ENCODE results near the gene OLFML3. TPM values are rescaled to one million over a fixed set of nuclear protein-coding genes. Genes with fewer than 3 reads are reported as not detected.
"Not testable (repeated sequence)": the region's sequence is repeated elsewhere in the genome, so short reads cannot be mapped to it uniquely, and the experiment has no call there.

Gene OLFML3
- total and polyA plus RNA-seq, 2 experiments from 2014 or later, result 9.7 to 16.0 TPM

DNA sequence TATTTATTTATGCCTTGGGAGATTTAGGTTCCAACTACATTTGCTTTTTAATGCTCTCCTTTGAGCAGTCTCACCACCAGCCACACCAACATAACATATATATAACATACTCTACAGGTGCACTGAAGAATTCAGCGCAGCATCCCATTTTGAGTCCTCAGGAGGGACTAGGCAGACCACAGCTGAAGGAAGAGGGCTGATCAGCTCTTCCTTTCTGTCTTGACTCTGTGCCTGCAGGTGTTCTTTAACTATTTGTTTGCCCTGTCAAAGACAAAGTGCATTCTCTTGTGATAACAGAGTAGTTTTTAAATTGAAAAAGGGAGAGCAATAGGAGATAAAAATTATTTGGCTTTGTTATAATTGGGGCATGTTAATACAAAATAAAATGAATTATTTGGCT, 33.2 kb upstream of the OLFML3 start:
- no peak for DNase-seq (ENCODE audit: low read depth in 1 of 2, low spot score in 1 of 2)
- peaks cover 20% of the 10 kb centered on the region for H3K4me1 ChIP-seq (ENCODE audit: low read depth)
- no peak overlapping the region for H3K27ac ChIP-seq
- H3K36me3 ChIP-seq, result peaks cover 4% of the 10 kb centered on the region
- no peaks in the 10 kb centered on the region for H3K9me3 ChIP-seq (ENCODE audit: low read depth)
- no peak overlapping the region for H3K4me3 ChIP-seq
- TF ChIP-seq, protein P1, sequence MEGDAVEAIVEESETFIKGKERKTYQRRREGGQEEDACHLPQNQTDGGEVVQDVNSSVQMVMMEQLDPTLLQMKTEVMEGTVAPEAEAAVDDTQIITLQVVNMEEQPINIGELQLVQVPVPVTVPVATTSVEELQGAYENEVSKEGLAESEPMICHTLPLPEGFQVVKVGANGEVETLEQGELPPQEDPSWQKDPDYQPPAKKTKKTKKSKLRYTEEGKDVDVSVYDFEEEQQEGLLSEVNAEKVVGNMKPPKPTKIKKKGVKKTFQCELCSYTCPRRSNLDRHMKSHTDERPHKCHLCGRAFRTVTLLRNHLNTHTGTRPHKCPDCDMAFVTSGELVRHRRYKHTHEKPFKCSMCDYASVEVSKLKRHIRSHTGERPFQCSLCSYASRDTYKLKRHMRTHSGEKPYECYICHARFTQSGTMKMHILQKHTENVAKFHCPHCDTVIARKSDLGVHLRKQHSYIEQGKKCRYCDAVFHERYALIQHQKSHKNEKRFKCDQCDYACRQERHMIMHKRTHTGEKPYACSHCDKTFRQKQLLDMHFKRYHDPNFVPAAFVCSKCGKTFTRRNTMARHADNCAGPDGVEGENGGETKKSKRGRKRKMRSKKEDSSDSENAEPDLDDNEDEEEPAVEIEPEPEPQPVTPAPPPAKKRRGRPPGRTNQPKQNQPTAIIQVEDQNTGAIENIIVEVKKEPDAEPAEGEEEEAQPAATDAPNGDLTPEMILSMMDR (IDR thresholded peaks at IDR 0.05; ENCODE audit: low read depth, low read length), result no peak
- H3K27me3 ChIP-seq, result no peaks in the 10 kb centered on the region

DNA sequence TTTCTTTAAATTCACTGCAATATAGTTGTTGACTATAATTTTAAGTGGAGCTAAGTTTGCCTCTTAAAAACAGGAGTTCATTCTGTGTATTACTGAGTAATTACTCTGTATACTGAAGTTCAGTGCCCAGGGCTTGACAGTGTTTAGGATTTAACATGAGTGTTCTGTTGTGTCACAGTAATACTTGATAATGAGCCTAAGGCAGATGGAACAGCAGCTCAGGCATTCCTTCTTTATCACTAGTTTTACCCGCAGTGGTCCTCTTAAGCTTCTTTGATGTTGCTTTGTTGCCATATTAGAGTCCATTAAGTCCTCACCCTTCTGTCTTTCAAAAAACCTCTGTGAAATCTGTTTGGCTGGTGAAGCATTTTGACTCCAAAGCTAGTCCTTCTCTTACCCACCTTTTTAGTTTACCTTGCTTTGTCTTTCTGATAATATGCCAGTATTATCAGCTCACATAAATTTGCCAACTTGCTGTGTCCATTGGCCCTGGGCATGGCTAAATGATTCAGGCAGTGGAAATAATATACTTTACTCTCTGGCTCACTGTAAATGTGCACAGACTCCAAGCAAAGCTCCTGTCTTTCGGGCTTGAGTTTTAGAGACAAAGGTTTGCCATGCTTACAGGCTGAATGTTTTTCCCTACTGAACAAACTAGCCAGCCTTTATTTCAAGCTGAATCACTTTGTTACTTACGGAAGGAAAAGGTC, 32.4 kb upstream of the OLFML3 start:
- no peaks in the 10 kb centered on the region for H3K36me3 ChIP-seq
- H3K27me3 ChIP-seq, result no peaks in the 10 kb centered on the region
- TF ChIP-seq, protein P1 (IDR thresholded peaks at IDR 0.05; ENCODE audit: low read depth, low read length), result no peak
- DNase-seq (ENCODE audit: low read depth in 1 of 2, low spot score in 1 of 2), result peak; percentile 27 to 58
- no peak overlapping the region for H3K4me3 ChIP-seq
- H3K27ac ChIP-seq, result peak overlapping the region; percentile 32
- H3K9me3 ChIP-seq (ENCODE audit: low read depth), result no peaks in the 10 kb centered on the region
- H3K4me1 ChIP-seq (ENCODE audit: low read depth), result peaks cover 20% of the 10 kb centered on the region

DNA sequence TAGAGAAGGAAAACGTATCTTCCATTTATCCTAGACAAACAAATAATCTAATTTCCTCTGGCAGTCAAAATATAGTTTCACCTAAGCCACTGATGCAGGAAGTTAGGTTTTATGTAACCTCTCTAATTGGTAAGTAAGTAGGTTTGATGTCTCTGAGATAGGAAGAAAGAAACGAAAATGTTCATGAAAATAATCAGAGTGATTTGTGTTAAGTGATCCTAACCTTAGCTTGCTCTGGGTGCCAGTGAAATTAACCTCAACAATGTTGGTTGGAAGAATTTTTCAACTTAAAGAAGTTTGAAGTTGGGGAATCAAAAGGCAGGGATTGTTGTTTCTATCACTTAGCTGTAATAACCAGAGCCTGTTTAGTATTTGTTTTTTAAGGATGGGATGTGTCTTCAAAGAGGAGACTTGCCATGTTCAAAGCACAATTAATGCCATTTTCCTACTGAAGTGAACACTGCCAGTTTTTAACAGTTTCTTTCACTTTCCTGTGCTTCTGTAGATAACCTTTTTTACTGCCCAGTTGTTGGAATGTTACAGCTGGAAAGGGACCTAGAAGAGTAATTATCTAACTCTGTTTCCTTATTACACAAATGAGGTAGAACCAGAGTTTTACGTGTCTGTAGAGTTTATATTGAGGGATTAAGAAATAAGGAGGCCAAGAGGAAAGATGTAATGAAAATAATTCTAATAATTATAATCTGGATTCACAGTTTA, 31.7 kb upstream of the OLFML3 start:
- H3K4me1 ChIP-seq (ENCODE audit: low read depth), result peaks cover 20% of the 10 kb centered on the region
- H3K27ac ChIP-seq, result peak overlapping the region; percentile 32
- H3K4me3 ChIP-seq, result no peak overlapping the region
- H3K9me3 ChIP-seq (ENCODE audit: low read depth), result no peaks in the 10 kb centered on the region
- TF ChIP-seq, protein P1 (IDR thresholded peaks at IDR 0.05; ENCODE audit: low read depth, low read length), result no peak
- H3K27me3 ChIP-seq, result no peaks in the 10 kb centered on the region
- no peak for DNase-seq (ENCODE audit: low read depth in 1 of 2, low spot score in 1 of 2)
- H3K36me3 ChIP-seq, result no peaks in the 10 kb centered on the region

DNA sequence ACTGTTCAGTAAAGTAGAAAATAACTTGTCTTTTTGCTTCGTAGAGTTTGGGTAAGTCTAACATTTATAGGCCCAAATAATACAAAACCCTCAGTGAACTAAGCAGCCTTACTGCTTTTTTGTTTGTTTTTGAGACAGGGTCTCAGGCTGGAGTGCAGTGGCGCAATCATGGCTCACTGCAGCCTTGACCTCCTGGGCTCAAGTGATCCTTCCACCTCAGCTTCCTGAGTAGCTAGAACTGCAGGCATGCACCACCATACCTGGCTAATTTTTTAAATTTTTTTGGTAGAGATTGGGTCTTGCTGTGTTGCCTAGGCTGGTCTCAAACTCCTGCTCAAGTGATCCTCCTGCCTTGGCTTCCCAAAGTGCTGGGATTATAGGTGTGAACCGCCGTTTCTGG, 31.1 kb upstream of the OLFML3 start:
- not testable (repeated sequence) for H3K4me3 ChIP-seq; H3K36me3 ChIP-seq; H3K27me3 ChIP-seq; H3K9me3 ChIP-seq (ENCODE audit: low read depth); DNase-seq (ENCODE audit: low read depth in 1 of 2, low spot score in 1 of 2); H3K27ac ChIP-seq
- H3K4me1 ChIP-seq (ENCODE audit: low read depth), result peaks cover 20% of the 10 kb centered on the region

- DNase-seq (ENCODE audit: low read depth in 1 of 2, low spot score in 1 of 2), result peak in 1 of 2 donors; percentile 18
- peaks cover 20% of the 10 kb centered on the region for H3K4me1 ChIP-seq (ENCODE audit: low read depth)
- no peaks in the 10 kb centered on the region for H3K9me3 ChIP-seq (ENCODE audit: low read depth)
- H3K4me3 ChIP-seq, result no peak overlapping the region
- no peaks in the 10 kb centered on the region for H3K36me3 ChIP-seq
- no peaks in the 10 kb centered on the region for H3K27me3 ChIP-seq
- H3K27ac ChIP-seq, result no peak overlapping the region
- TF ChIP-seq, protein P1 (IDR thresholded peaks at IDR 0.05; ENCODE audit: low read depth, low read length), result peak; percentile 47
Observed at GRCh38 chr1:113949007-113949406, 30.3 kb upstream of the OLFML3 start.

- Histone ChIP-seq H3K27ac (no peak overlapping the region), H3K36me3 (peaks cover 7% of the 10 kb centered on the region), H3K9me3 (ENCODE audit: low read depth) (no peaks in the 10 kb centered on the region), H3K4me3 (no peak overlapping the region), H3K27me3 (no peaks in the 10 kb centered on the region), H3K4me1 (ENCODE audit: low read depth) (peaks cover 20% of the 10 kb centered on the region)
- DNase-seq (ENCODE audit: low read depth in 1 of 2, low spot score in 1 of 2), result no peak
- TF ChIP-seq, protein P1 (IDR thresholded peaks at IDR 0.05; ENCODE audit: low read depth, low read length), result no peak
Observed at GRCh38 chr1:113950908-113951307, 28.4 kb upstream of the OLFML3 start.

Data from cardiac muscle cell (in vitro differentiated cells and primary cell).